Fibroblast of lung (primary cell): ENCODE results near the gene DOC2A.

Source experiments
- CTCF ChIP-seq, 2 donors: IDR thresholded peaks in 1 of 2; conservative IDR thresholded peaks in 1 of 2; 1 replicate in 1 of 2; 2 replicates in 1 of 2; pipeline ENCODE4 v1.5.1; 2011 to 2012; ENCODE audit warnings: low read length in 2 of 2, control low read depth in 1 of 2, inconsistent platforms in 1 of 2, low read depth in 1 of 2, mild to moderate bottlenecking in 1 of 2
- EZH2 ChIP-seq: IDR thresholded peaks from 2 replicates; pipeline ENCODE4 v1.5.1; 2012; ENCODE audit warnings: low read length, control low read depth, mild to moderate bottlenecking; ENCODE audit errors: missing control alignments

GRCh38 chr16:30046178-30046577 lies 35.4 kb upstream of the DOC2A start:
- no peak for TF ChIP-seq CTCF (conservative IDR thresholded peaks at IDR 0.05 in 1 of 2, IDR thresholded peaks at IDR 0.05 in 1 of 2; ENCODE audit: low read depth in 1 of 2, low read length in 2 of 2)
- TF ChIP-seq EZH2: no peak
